Stomach (tissue), 4 donors: ENCODE data around the gene SOX5.

Experiments used
- CTCF ChIP-seq, 7 experiments: fragments of 450-650 bp in 4 of 7; fragments of 200-600 bp in 3 of 7; sonication (generic) in 3 of 7; IDR thresholded peaks; one replicate each; pipeline ENCODE4 v1.5.1; 2016 to 2019; ENCODE audit warnings: antibody characterized with exemption in 7 of 7, control low read depth in 2 of 7, mild to moderate bottlenecking in 1 of 7
- POLR2AphosphoS5 ChIP-seq, 3 donors: sonication (generic); formaldehyde crosslinking; IDR thresholded peaks; one replicate each; pipeline ENCODE4 v1.6.1; 2016; ENCODE audit warnings: antibody characterized with exemption in 3 of 3

GRCh38 chr12:23744696-23745095, 204.8 kb downstream of the SOX5 start:
- TF ChIP-seq POLR2AphosphoS5 (IDR thresholded peaks at IDR 0.05) (no peak), CTCF (IDR thresholded peaks at IDR 0.05) (no peak)
